Naive thymus-derived CD4-positive, alpha-beta T cell (primary cell): ENCODE data around the gene FAF1. TPM values are rescaled to one million over a fixed set of nuclear protein-coding genes. Genes with fewer than 3 reads are reported as not detected.

Experiments
- ATAC-seq: fragments of 150-1000 bp; cut with Tn5 transposase; 2 replicates; pipeline ENCODE4 v1.10.0; 2021; ENCODE audit warnings: mild to moderate bottlenecking, moderate library complexity
- CTCF ChIA-PET: fragments of 350-600 bp; sonication (Branson Sonifier 250); formaldehyde crosslinking; loops from one replicate; lab custom pipeline; 2021; ENCODE audit warnings: antibody characterized with exemption; lab: Charles Lee
- POLR2A ChIA-PET: fragments of 350-600 bp; sonication (Branson Sonifier 250); formaldehyde crosslinking; loops from one replicate; lab custom pipeline; 2021; ENCODE audit warnings: antibody characterized with exemption, inconsistent platforms; lab: Charles Lee
- DNase-seq, 9 donors: peaks; one replicate each; pipeline versions ENCODE4 v3.0.0 to v3.0.0-alpha.2; 2020 to 2022; ENCODE audit warnings: mixed read lengths in 1 of 9
- H3K27ac ChIP-seq: one replicate; pipeline ENCODE4 v1.7.0; 2013; ENCODE audit warnings: mild to moderate bottlenecking, low read depth, low read length, moderate library complexity
- H3K27me3 ChIP-seq, 2 donors: one replicate each; pipeline ENCODE4 v1.7.0; 2013; ENCODE audit warnings: low read length in 2 of 2, mild to moderate bottlenecking in 2 of 2, moderate library complexity in 2 of 2; ENCODE audit not compliant: control insufficient read depth in 2 of 2, insufficient read depth in 2 of 2
- H3K36me3 ChIP-seq, 3 experiments: 1 replicate in 2 of 3; 2 replicates in 1 of 3; pipeline ENCODE4 v1.7.0; 2013; ENCODE audit warnings: low read length in 3 of 3, mild to moderate bottlenecking in 3 of 3, moderate library complexity in 1 of 3; ENCODE audit not compliant: insufficient read depth in 3 of 3, control insufficient read depth in 2 of 3
- H3K4me1 ChIP-seq, 2 donors: one replicate each; pipeline ENCODE4 v1.7.0; 2013; ENCODE audit warnings: low read length in 2 of 2, mild to moderate bottlenecking in 2 of 2, moderate library complexity in 1 of 2; ENCODE audit not compliant: control insufficient read depth in 2 of 2, insufficient read depth in 2 of 2
- H3K4me3 ChIP-seq: 2 replicates; pipeline ENCODE4 v1.7.0; 2013; ENCODE audit warnings: mild to moderate bottlenecking, low read length
- H3K9me3 ChIP-seq, 3 experiments: 1 replicate in 2 of 3; 2 replicates in 1 of 3; pipeline ENCODE4 v1.7.0; 2013; ENCODE audit warnings: low read length in 3 of 3; ENCODE audit not compliant: control insufficient read depth in 2 of 3
- H3K27ac Mint-ChIP-seq, 9 donors: one replicate each; pipeline ENCODE4 v1.8.0; 2020 to 2022; ENCODE audit warnings: mixed read lengths in 9 of 9, mild to moderate bottlenecking in 8 of 9, moderate library complexity in 5 of 9, inconsistent platforms in 2 of 9
- H3K27me3 Mint-ChIP-seq, 5 donors: one replicate each; pipeline ENCODE4 v1.8.0; 2021 to 2022; ENCODE audit warnings: mixed read lengths in 5 of 5, mild to moderate bottlenecking in 1 of 5
- H3K36me3 Mint-ChIP-seq, 5 donors: one replicate each; pipeline ENCODE4 v1.8.0; 2020 to 2022; ENCODE audit warnings: mixed read lengths in 5 of 5, mild to moderate bottlenecking in 3 of 5, inconsistent platforms in 1 of 5
- H3K4me1 Mint-ChIP-seq, 7 donors: one replicate each; pipeline ENCODE4 v1.8.0; 2020 to 2022; ENCODE audit warnings: mixed read lengths in 7 of 7, mild to moderate bottlenecking in 3 of 7, inconsistent platforms in 1 of 7
- H3K4me3 Mint-ChIP-seq, 10 donors: one replicate each; pipeline ENCODE4 v1.8.0; 2020 to 2022; ENCODE audit warnings: mild to moderate bottlenecking in 10 of 10, mixed read lengths in 10 of 10, moderate library complexity in 6 of 10, inconsistent platforms in 2 of 10
- H3K9me3 Mint-ChIP-seq, 11 donors: one replicate each; pipeline ENCODE4 v1.8.0; 2020 to 2022; ENCODE audit warnings: mixed read lengths in 11 of 11, mild to moderate bottlenecking in 4 of 11, inconsistent platforms in 1 of 11, moderate library complexity in 1 of 11
- intact Hi-C, 2 donors: fragments of 100-400 bp; cut with micrococcal nuclease; formaldehyde crosslinking; loops; one replicate each; pipeline ENCODE4 v1.15.1; 2023
- polyA plus RNA-seq, 2 donors: library from polyadenylated mRNA; unstranded; fragments of 300-500 nt; fragmentation: Illumina TruSeq; gene quantifications; one replicate each; pipeline ENCODE4 v1.2.3, GENCODE V29; 2021
- total RNA-seq, 6 experiments: library from RNA in 5 of 6; stranded (reverse) in 5 of 6; gene quantifications; 1 replicate in 5 of 6; 2 replicates in 1 of 6; pipeline ENCODE4 v1.2.3 and lab custom pipeline; 2021 to 2026

The FAF1 gene
- total and polyA plus RNA-seq, 7 experiments from 2014 or later, result 36.9 to 66.6 (median 48.5) TPM

DNA sequence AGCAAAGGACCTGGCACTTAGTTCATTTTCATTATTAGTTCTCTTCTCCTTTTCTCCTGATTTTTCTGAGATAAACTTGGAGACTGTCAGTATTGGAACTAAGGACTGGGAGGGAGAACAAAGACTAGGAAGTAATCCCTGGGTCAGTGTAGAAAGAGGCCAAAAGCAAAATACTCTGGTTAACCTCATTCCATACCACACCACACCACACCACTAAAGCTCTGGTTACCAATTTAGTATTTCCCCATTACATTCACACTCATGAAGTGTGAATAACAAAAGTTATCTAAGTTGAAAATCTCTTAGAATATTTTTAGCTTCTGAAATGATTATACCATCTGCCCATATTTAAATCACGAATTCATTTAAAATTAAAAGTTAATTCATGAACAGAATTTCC lies 467.9 kb downstream of the FAF1 start:
- intact Hi-C loops, result no loop called here
- H3K36me3 Mint-ChIP-seq, result peaks cover 25 to 86% (median 73%) of the 10 kb centered on the region in 5 donors
- no peak for DNase-seq
- H3K27me3 Mint-ChIP-seq, result no peaks in the 10 kb centered on the region
- no peak overlapping the region for H3K27ac Mint-ChIP-seq
- peaks cover 0 to 8% (median 0%) of the 10 kb centered on the region in 7 donors for H3K4me1 Mint-ChIP-seq
- peaks cover 0 to 12% (median 7%) of the 10 kb centered on the region in 11 donors for H3K9me3 Mint-ChIP-seq
- ChIA-PET POLR2A (no interaction called here), CTCF (no interaction called here)
- Histone ChIP-seq H3K27me3 (no peaks in the 10 kb centered on the region), H3K9me3 (no peaks in the 10 kb centered on the region), H3K27ac (no peak overlapping the region), H3K4me3 (no peak overlapping the region), H3K36me3 (peaks cover 0 to 30% (median 0%) of the 10 kb centered on the region in 3 experiments), H3K4me1 (no peaks in the 10 kb centered on the region)
- ATAC-seq, result no peak
- H3K4me3 Mint-ChIP-seq, result no peak overlapping the region

DNA sequence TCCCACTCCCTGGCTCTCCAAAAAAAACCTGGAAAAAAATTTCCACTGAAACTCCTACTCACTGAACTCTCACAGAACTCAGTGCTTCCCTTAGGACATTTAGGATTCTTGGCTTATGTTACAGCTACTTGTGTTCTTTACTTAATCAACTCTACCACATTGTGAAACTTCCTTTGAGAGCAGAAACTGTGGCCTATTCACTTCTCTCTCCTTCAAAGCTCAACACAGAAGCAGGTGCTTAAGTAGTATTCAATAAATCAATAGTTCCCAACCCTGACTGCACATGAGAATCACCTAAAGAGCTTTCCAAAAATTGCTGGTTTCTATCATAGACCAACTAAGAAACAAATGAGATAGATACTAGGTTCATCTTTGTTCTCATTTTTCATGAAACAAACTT lies 468.9 kb downstream of the FAF1 start:
- H3K4me3 Mint-ChIP-seq, result no peak overlapping the region
- ATAC-seq (no peak), DNase-seq (no peak)
- H3K36me3 Mint-ChIP-seq, result peaks cover 25 to 85% (median 73%) of the 10 kb centered on the region in 5 donors
- ChIA-PET CTCF (no interaction called here), POLR2A (no interaction called here)
- intact Hi-C loops, result no loop called here
- H3K4me1 Mint-ChIP-seq, result peaks cover 0 to 8% (median 0%) of the 10 kb centered on the region in 7 donors
- H3K36me3 ChIP-seq, result peaks cover 0 to 30% (median 0%) of the 10 kb centered on the region in 3 experiments
- peak overlapping the region in 1 of 9 donors; percentile 36 for H3K27ac Mint-ChIP-seq
- H3K9me3 ChIP-seq, result no peaks in the 10 kb centered on the region
- H3K27ac ChIP-seq, result no peak overlapping the region
- H3K27me3 ChIP-seq, result no peaks in the 10 kb centered on the region
- no peak overlapping the region for H3K4me3 ChIP-seq
- peaks cover 0 to 7% (median 2%) of the 10 kb centered on the region in 11 donors for H3K9me3 Mint-ChIP-seq
- no peaks in the 10 kb centered on the region for H3K4me1 ChIP-seq
- H3K27me3 Mint-ChIP-seq, result no peaks in the 10 kb centered on the region

DNA sequence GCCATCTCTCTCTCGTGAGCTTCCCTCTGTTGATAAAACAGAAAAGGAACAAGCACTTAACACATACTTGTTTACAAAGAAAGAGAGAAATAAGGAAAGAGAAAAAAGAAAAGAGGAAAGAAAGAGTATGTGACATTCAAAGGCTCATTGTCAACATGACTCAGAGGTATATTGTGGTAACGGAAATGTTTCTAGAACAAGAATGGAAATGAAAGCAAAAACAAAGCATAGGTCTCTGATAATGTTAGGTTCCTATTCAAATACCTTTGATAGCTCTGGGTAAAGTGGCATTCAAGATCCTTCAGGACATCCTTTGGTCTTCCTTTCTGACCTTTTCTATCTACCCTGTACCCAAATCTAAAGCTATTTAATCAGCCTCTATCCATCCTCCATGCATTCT lies 469.4 kb downstream of the FAF1 start:
- Mint-ChIP-seq H3K27ac (peak overlapping the region in 1 of 9 donors; percentile 53), H3K27me3 (no peaks in the 10 kb centered on the region), H3K9me3 (peaks cover 0 to 5% (median 1%) of the 10 kb centered on the region in 11 donors), H3K4me1 (peaks cover 0 to 8% (median 0%) of the 10 kb centered on the region in 7 donors), H3K4me3 (no peak overlapping the region), H3K36me3 (peaks cover 25 to 83% (median 72%) of the 10 kb centered on the region in 5 donors)
- intact Hi-C loops, result no loop called here
- Histone ChIP-seq H3K4me3 (no peak overlapping the region), H3K27me3 (no peaks in the 10 kb centered on the region), H3K9me3 (no peaks in the 10 kb centered on the region), H3K4me1 (no peaks in the 10 kb centered on the region), H3K27ac (no peak overlapping the region), H3K36me3 (peaks cover 0 to 30% (median 0%) of the 10 kb centered on the region in 3 experiments)
- no peak for ATAC-seq
- CTCF ChIA-PET, result no interaction called here
- POLR2A ChIA-PET, result no interaction called here
- no peak for DNase-seq

DNA sequence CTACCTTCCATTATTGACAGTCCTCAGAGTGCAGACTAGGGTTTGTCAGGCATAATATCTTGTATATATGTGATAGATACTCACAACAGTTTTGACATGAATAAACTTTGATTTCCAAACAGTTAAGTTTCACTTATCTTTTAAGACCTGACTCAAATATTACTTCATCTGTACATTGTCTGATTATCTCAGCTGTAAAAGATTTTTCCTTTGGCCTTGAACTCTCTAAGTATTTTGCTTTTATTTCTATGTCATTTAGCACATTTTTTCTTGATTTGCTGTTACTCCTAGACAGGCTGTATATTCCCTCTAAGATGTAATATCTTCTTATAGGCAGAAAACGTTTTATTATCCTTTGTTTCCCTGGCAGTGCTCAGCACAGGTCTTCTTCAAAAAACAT lies 471.2 kb downstream of the FAF1 start:
- intact Hi-C loops, result no loop called here
- no peak for DNase-seq
- Histone ChIP-seq H3K4me3 (no peak overlapping the region), H3K36me3 (peaks cover 0 to 30% (median 0%) of the 10 kb centered on the region in 3 experiments), H3K9me3 (no peaks in the 10 kb centered on the region), H3K4me1 (no peaks in the 10 kb centered on the region), H3K27me3 (no peaks in the 10 kb centered on the region), H3K27ac (no peak overlapping the region)
- Mint-ChIP-seq H3K4me1 (peaks cover 0 to 8% (median 0%) of the 10 kb centered on the region in 7 donors), H3K36me3 (peaks cover 25 to 76% (median 69%) of the 10 kb centered on the region in 5 donors), H3K9me3 (peaks cover 0 to 5% (median 2%) of the 10 kb centered on the region in 11 donors), H3K27ac (no peak overlapping the region), H3K4me3 (no peak overlapping the region), H3K27me3 (no peaks in the 10 kb centered on the region)
- ChIA-PET POLR2A (no interaction called here), CTCF (no interaction called here)
- no peak for ATAC-seq

DNA sequence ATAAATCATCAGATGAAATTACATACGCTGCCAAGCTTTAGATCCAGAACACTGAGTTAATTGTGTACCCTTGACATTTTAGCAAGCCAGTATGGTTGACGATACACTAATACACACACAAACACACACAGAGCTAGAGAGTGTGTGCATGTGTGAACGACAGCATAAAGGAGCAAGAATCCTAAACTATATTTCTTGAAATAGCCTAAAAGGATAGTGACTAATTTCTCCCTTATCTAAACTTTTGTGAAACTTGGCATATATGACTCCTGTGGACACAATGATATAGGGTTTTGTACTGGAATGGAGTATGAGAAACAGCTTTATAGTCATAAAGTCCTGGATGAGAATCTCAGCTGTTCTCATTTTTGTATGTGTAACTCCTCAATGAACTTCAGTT lies 471.7 kb downstream of the FAF1 start:
- Histone ChIP-seq H3K4me3 (no peak overlapping the region), H3K27me3 (no peaks in the 10 kb centered on the region), H3K36me3 (peaks cover 0 to 30% (median 0%) of the 10 kb centered on the region in 3 experiments), H3K27ac (no peak overlapping the region), H3K4me1 (no peaks in the 10 kb centered on the region), H3K9me3 (no peaks in the 10 kb centered on the region)
- ChIA-PET POLR2A (no interaction called here), CTCF (no interaction called here)
- Mint-ChIP-seq H3K4me1 (peaks cover 0 to 8% (median 0%) of the 10 kb centered on the region in 7 donors), H3K27me3 (no peaks in the 10 kb centered on the region), H3K36me3 (peaks cover 30 to 78% (median 71%) of the 10 kb centered on the region in 5 donors), H3K27ac (no peak overlapping the region), H3K9me3 (peaks cover 0 to 5% (median 2%) of the 10 kb centered on the region in 11 donors), H3K4me3 (no peak overlapping the region)
- DNase-seq (no peak), ATAC-seq (no peak)
- intact Hi-C loops, result no loop called here

DNA sequence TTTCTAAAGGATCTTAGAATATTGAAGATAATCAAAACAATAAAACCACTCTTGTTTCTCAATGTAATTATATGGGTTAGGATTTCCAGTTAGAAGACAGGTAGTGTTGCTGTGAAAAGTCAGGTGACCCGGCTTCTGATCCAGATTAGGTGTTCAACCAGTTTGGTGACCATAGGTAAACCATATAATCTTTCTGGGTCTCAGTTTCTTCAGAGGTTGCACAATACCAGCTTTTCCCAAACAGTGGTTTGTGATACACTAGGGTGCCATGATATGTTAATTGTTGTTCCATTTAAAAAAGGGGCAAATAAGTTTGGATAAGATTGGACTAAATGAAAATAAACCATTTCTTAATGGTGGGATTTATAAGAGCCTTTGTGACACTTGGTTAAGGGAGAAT lies 472.3 kb downstream of the FAF1 start:
- H3K9me3 ChIP-seq, result no peaks in the 10 kb centered on the region
- ATAC-seq (no peak), DNase-seq (no peak)
- no peak overlapping the region for H3K4me3 ChIP-seq
- H3K27me3 ChIP-seq, result no peaks in the 10 kb centered on the region
- peaks cover 0 to 30% (median 0%) of the 10 kb centered on the region in 3 experiments for H3K36me3 ChIP-seq
- intact Hi-C loops, result no loop called here
- H3K4me1 ChIP-seq, result no peaks in the 10 kb centered on the region
- no peak overlapping the region for H3K27ac ChIP-seq
- Mint-ChIP-seq H3K9me3 (peaks cover 0 to 5% (median 2%) of the 10 kb centered on the region in 11 donors), H3K4me1 (peaks cover 0 to 8% (median 0%) of the 10 kb centered on the region in 7 donors), H3K36me3 (peaks cover 31 to 77% (median 74%) of the 10 kb centered on the region in 5 donors), H3K4me3 (no peak overlapping the region), H3K27ac (no peak overlapping the region), H3K27me3 (no peaks in the 10 kb centered on the region)
- ChIA-PET CTCF (no interaction called here), POLR2A (no interaction called here)

DNA sequence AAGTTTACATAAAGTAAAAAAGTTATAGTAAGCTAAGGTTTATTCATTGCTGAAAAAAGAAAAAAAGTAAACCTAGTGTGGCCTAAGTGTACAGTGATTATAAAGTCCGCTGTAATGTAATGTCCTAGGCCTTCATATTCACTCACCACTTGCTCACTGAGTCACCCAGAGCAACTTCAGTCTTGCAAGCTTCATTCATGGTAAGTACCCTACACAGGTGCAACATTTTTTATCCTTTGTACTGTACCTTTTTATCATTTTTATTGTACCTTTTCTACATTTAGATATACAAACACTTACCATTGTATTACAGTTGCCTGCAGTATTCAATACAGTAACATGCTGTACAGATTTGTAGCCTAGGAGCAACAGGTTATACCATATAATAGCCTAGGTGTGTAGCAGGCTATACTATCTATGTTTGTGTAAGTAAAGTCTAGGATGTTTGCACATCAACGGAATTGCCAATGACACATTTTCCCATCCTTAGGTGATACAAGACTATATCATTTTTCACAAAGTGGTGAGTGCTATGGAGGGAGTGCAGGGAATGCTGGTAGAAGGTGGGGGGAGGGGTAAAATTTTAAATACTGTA lies 478.8 kb downstream of the FAF1 start:
- ChIA-PET CTCF (no interaction called here), POLR2A (no interaction called here)
- DNase-seq (no peak), ATAC-seq (no peak)
- Mint-ChIP-seq H3K4me1 (peaks cover 0 to under 1% (median 0%) of the 10 kb centered on the region in 7 donors), H3K4me3 (no peak overlapping the region), H3K27ac (no peak overlapping the region), H3K27me3 (no peaks in the 10 kb centered on the region), H3K9me3 (peaks cover 0 to 2% (median 0%) of the 10 kb centered on the region in 11 donors), H3K36me3 (peaks cover 6 to 36% (median 16%) of the 10 kb centered on the region in 5 donors)
- H3K27ac ChIP-seq, result no peak overlapping the region
- peaks cover 0 to 4% (median 0%) of the 10 kb centered on the region in 3 experiments for H3K36me3 ChIP-seq
- no peaks in the 10 kb centered on the region for H3K9me3 ChIP-seq
- intact Hi-C loops, result no loop called here
- H3K4me1 ChIP-seq, result no peaks in the 10 kb centered on the region
- H3K27me3 ChIP-seq, result no peaks in the 10 kb centered on the region
- H3K4me3 ChIP-seq, result no peak overlapping the region
